ENCODE results near the gene MAP3K7CL. TPM values are rescaled to one million over a fixed set of nuclear protein-coding genes. Genes with fewer than 3 reads are reported as not detected.

MAP3K7CL gene
- total RNA-seq, 1 donor from 2014 or later = 1.2 TPM

DNA sequence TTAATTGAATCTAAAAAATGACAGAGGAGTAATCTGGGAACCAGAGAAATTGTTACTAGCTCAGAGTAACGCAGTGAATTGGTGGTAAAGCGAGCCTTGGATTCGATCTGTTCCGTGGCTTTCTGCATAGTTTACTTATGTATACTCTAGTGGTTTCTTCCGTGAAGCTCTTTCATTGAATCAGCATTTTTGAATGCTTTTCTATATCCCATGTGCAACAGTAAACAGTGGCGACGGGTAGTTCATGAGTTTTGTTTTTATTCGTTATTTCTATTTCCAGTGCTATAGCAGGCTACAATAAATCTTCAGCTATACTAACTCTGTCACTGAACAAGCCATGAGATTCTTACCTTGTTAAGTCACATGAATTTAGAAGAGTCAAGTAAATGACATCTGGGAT, 14.5 kb upstream of the MAP3K7CL start:
- no peaks in the 10 kb centered on the region for H3K36me3 Mint-ChIP-seq (ENCODE audit: unreplicated experiment)
- TF ChIP-seq, protein P1, sequence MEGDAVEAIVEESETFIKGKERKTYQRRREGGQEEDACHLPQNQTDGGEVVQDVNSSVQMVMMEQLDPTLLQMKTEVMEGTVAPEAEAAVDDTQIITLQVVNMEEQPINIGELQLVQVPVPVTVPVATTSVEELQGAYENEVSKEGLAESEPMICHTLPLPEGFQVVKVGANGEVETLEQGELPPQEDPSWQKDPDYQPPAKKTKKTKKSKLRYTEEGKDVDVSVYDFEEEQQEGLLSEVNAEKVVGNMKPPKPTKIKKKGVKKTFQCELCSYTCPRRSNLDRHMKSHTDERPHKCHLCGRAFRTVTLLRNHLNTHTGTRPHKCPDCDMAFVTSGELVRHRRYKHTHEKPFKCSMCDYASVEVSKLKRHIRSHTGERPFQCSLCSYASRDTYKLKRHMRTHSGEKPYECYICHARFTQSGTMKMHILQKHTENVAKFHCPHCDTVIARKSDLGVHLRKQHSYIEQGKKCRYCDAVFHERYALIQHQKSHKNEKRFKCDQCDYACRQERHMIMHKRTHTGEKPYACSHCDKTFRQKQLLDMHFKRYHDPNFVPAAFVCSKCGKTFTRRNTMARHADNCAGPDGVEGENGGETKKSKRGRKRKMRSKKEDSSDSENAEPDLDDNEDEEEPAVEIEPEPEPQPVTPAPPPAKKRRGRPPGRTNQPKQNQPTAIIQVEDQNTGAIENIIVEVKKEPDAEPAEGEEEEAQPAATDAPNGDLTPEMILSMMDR (IDR thresholded peaks at IDR 0.05; ENCODE audit: partially characterized antibody, unreplicated experiment) = no peak
- no peaks in the 10 kb centered on the region for H3K4me1 Mint-ChIP-seq (ENCODE audit: low read depth, unreplicated experiment)
- H3K9me3 Mint-ChIP-seq (ENCODE audit: unreplicated experiment) = no peaks in the 10 kb centered on the region
- H3K27me3 Mint-ChIP-seq (ENCODE audit: unreplicated experiment) = no peaks in the 10 kb centered on the region
- H3K4me3 Mint-ChIP-seq (ENCODE audit: unreplicated experiment) = no peak overlapping the region
- DNase-seq = no peak
- no peak overlapping the region for H3K27ac Mint-ChIP-seq (ENCODE audit: unreplicated experiment)

DNA sequence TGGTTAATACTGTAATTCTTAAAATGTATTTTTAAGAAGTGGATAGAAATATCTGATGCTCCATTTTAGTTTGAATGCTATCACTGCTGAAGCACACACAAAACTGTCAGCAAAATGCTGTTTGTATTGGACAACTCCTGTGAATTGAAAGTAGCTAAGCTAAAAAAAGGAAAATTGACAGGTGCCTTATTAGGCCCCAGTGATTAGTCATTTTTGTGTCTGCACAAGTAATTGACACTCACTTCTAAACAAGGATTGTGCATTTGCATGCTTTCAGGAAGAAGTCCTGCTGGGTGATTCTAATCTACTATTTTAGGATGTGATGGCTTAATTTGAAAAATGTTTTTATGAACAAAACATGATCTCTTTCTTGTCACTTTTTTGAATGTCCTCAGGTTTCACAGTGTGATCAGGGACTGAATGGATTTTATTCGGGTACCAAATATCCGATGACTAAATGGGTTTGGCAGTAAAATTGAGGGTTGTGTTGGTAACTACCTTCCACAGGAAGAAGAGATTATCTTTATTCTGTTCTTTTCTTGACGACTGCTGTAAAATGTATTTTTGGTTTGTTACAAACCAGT, 13.0 kb upstream of the MAP3K7CL start:
- TF ChIP-seq, protein P1 (IDR thresholded peaks at IDR 0.05; ENCODE audit: partially characterized antibody, unreplicated experiment) = no peak
- Mint-ChIP-seq H3K27me3 (ENCODE audit: unreplicated experiment) (no peaks in the 10 kb centered on the region), H3K9me3 (ENCODE audit: unreplicated experiment) (no peaks in the 10 kb centered on the region), H3K4me3 (ENCODE audit: unreplicated experiment) (no peak overlapping the region), H3K36me3 (ENCODE audit: unreplicated experiment) (no peaks in the 10 kb centered on the region), H3K4me1 (ENCODE audit: low read depth, unreplicated experiment) (no peaks in the 10 kb centered on the region), H3K27ac (ENCODE audit: unreplicated experiment) (no peak overlapping the region)
- DNase-seq = no peak

DNA sequence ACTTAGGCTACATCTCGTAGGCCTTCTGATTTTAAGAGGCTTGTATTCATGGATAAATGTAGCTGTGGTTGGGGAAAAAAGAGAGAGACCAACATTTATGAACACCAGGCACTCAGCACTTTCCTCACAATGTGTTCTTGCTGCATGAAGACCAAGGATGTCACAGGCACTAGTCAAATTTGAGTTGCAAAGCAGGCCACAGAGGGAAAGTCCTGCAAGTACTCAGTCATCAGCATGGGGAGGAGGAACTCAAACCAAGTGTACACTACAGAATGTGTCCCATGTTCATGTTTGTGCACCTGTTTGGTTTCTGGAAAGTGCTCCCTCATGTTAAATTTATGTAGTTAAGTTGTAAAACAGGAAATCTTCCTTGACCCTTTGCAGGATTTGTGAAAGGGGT, 8.7 kb upstream of the MAP3K7CL start:
- Mint-ChIP-seq H3K27me3 (ENCODE audit: unreplicated experiment) (peaks cover 3% of the 10 kb centered on the region), H3K9me3 (ENCODE audit: unreplicated experiment) (no peaks in the 10 kb centered on the region), H3K4me1 (ENCODE audit: low read depth, unreplicated experiment) (no peaks in the 10 kb centered on the region), H3K4me3 (ENCODE audit: unreplicated experiment) (no peak overlapping the region), H3K36me3 (ENCODE audit: unreplicated experiment) (no peaks in the 10 kb centered on the region), H3K27ac (ENCODE audit: unreplicated experiment) (no peak overlapping the region)
- TF ChIP-seq, protein P1 (IDR thresholded peaks at IDR 0.05; ENCODE audit: partially characterized antibody, unreplicated experiment) = no peak
- no peak for DNase-seq

DNA sequence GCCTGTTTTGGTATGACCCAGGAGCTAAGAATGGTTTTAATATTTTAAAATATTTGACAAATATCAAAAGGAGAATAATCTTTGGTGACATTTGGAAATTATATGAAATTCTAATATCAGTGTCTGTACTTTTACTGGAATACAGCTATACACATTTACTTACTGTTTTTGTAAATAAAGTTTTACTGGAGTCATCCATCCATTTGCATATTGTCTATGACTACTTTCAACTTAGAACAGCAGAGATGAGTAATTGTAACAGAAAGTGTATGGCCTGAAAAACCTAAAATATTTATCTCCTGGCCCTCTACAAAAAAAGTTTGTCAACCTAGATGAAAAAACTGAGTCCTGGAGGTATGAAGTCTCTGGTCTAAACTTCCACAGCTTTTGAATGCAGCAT, 5.8 kb upstream of the MAP3K7CL start:
- Mint-ChIP-seq H3K4me1 (ENCODE audit: low read depth, unreplicated experiment) (no peaks in the 10 kb centered on the region), H3K27ac (ENCODE audit: unreplicated experiment) (no peak overlapping the region), H3K4me3 (ENCODE audit: unreplicated experiment) (no peak overlapping the region), H3K9me3 (ENCODE audit: unreplicated experiment) (no peaks in the 10 kb centered on the region), H3K27me3 (ENCODE audit: unreplicated experiment) (peaks cover 3% of the 10 kb centered on the region), H3K36me3 (ENCODE audit: unreplicated experiment) (no peaks in the 10 kb centered on the region)
- TF ChIP-seq, protein P1 (IDR thresholded peaks at IDR 0.05; ENCODE audit: partially characterized antibody, unreplicated experiment) = no peak
- DNase-seq = no peak

DNA sequence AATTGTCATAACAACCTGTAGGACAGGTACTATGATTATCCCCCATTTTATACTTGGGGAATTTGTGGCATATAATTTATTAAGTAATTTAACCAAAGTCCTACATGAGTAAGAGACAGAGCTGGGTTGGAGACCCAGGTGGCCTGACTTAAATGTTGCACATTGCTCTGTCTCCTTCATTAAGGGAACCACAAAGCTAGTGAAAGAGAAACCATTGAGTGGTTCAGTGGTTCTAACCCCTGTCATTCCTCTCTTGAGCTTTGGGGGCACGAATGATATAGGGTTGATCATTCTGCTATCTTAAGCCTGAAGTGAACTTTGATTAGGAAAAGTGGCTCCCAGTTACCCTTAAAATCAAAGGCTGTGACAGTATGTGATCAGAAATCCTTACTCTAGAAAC, 5.3 kb upstream of the MAP3K7CL start:
- Mint-ChIP-seq H3K9me3 (ENCODE audit: unreplicated experiment) (no peaks in the 10 kb centered on the region), H3K36me3 (ENCODE audit: unreplicated experiment) (no peaks in the 10 kb centered on the region), H3K27me3 (ENCODE audit: unreplicated experiment) (peaks cover 3% of the 10 kb centered on the region), H3K4me1 (ENCODE audit: low read depth, unreplicated experiment) (peaks cover under 1% of the 10 kb centered on the region), H3K4me3 (ENCODE audit: unreplicated experiment) (no peak overlapping the region), H3K27ac (ENCODE audit: unreplicated experiment) (no peak overlapping the region)
- TF ChIP-seq, protein P1 (IDR thresholded peaks at IDR 0.05; ENCODE audit: partially characterized antibody, unreplicated experiment) = no peak
- no peak for DNase-seq
